Esophagus muscularis mucosa (tissue), 4 donors: ENCODE measurements around the gene ANP32E. TPM values are rescaled to one million over a fixed set of nuclear protein-coding genes. Genes with fewer than 3 reads are reported as not detected.
"Not testable (repeated sequence)": the region's sequence is repeated elsewhere in the genome, so short reads cannot be mapped to it uniquely, and the experiment has no call there.

Experiments
- DNase-seq: peaks from one replicate; pipeline ENCODE4 v3.0.0-alpha.2; 2017; ENCODE audit errors: extremely low spot score
- H3K27ac ChIP-seq, 4 donors: fragments of 200-600 bp; sonication (generic); replicated peaks in 1 of 4; 1 replicate in 3 of 4; 2 replicates in 1 of 4; pipeline ENCODE4 v1.5.1; 2016 to 2019; ENCODE audit warnings: mild to moderate bottlenecking in 1 of 4
- H3K27me3 ChIP-seq, 4 donors: fragments of 200-600 bp; sonication (generic); one replicate each; pipeline versions ENCODE4 v1.5.1 to v1.6.0; 2016 to 2019
- H3K36me3 ChIP-seq, 4 donors: fragments of 200-600 bp; sonication (generic); one replicate each; pipeline ENCODE4 v1.5.1; 2016 to 2019
- H3K4me1 ChIP-seq, 4 donors: fragments of 200-600 bp; sonication (generic); one replicate each; pipeline ENCODE4 v1.5.1; 2016 to 2019
- H3K4me3 ChIP-seq, 4 donors: fragments of 200-600 bp; sonication (generic); 1 replicate in 2 of 4; 2 replicates in 2 of 4; pipeline ENCODE4 v1.5.1; 2016 to 2019; ENCODE audit warnings: mild to moderate bottlenecking in 4 of 4, moderate library complexity in 1 of 4
- H3K9me3 ChIP-seq, 4 donors: fragments of 200-600 bp; sonication (generic); 1 replicate in 3 of 4; 2 replicates in 1 of 4; pipeline ENCODE4 v1.5.1; 2016 to 2019
- CTCF ChIP-seq, 3 experiments: fragments of 200-600 bp in 2 of 3; fragments of 450-650 bp in 1 of 3; sonication (generic) in 2 of 3; IDR thresholded peaks; one replicate each; pipeline ENCODE4 v1.5.1; 2017 to 2019; ENCODE audit warnings: antibody characterized with exemption in 3 of 3, mild to moderate bottlenecking in 2 of 3, moderate library complexity in 1 of 3
- EP300 ChIP-seq: sonication (generic); formaldehyde crosslinking; IDR thresholded peaks from one replicate; pipeline ENCODE4 v1.6.1; 2017; ENCODE audit warnings: antibody characterized with exemption
- POLR2A ChIP-seq: fragments of 450-650 bp; IDR thresholded peaks from one replicate; pipeline ENCODE4 v1.6.1; 2017; ENCODE audit warnings: antibody characterized with exemption, moderate library complexity, mild to moderate bottlenecking, low read depth
- POLR2AphosphoS5 ChIP-seq, 2 donors: sonication (generic); formaldehyde crosslinking; IDR thresholded peaks; one replicate each; pipeline ENCODE4 v1.6.1; 2017; ENCODE audit warnings: antibody characterized with exemption in 2 of 2
- WGBS: methylation state at CpG from one replicate; pipeline ENCODE4 v1.1.5; 2018; 5-methylcytosine and 5-hydroxymethylcytosine counted together
- intact Hi-C: fragments of 100-400 bp; cut with DNase I; formaldehyde crosslinking; loops from one replicate; pipeline ENCODE4 v1.15.1; 2023
- total RNA-seq, 4 donors: library from RNA; depleted of rRNA; stranded (reverse); fragments of >200 nt; gene quantifications; one replicate each; pipeline versions ENCODE4 v1.1.0 to v1.2.1, GENCODE V29; 2016

The ANP32E gene
- total RNA-seq, 4 donors from 2014 or later, result 15.6 to 20.3 (median 18.6) TPM

GRCh38 chr1:150243003-150243402 lies 7.1 kb upstream of the ANP32E start:
- intact Hi-C loops, result no loop called here
- H3K9me3 ChIP-seq, result no peaks in the 10 kb centered on the region
- 88% methylated on average over 3 of the region's 3 CpGs for WGBS

GRCh38 chr1:150237746-150238145 lies 1.8 kb upstream of the ANP32E start:
- Histone ChIP-seq H3K36me3 (no peaks in the 10 kb centered on the region), H3K9me3 (no peaks in the 10 kb centered on the region), H3K27me3 (no peaks in the 10 kb centered on the region), H3K4me3 (no peak overlapping the region), H3K4me1 (peaks cover 4 to 18% (median 16%) of the 10 kb centered on the region in 4 donors), H3K27ac (no peak overlapping the region)
- no peak for TF ChIP-seq EP300
- TF ChIP-seq POLR2AphosphoS5 (IDR thresholded peaks at IDR 0.05), result no peak
- no peak for TF ChIP-seq CTCF (IDR thresholded peaks at IDR 0.05)
- no peak for TF ChIP-seq POLR2A
- WGBS, result 91% methylated on average over 21 of the region's 21 CpGs
- peak; percentile 60 for DNase-seq
- intact Hi-C loops, result loop anchor here (5.0 kb wide), 1 partner anchor 125 kb away; the partner anchor contains the start of gene RPRD2

More at GRCh38 chr1:150243003-150243402, 7.1 kb upstream of the ANP32E start:
- H3K27me3 ChIP-seq, result no peaks in the 10 kb centered on the region
- no peak overlapping the region for H3K27ac ChIP-seq
- no peaks in the 10 kb centered on the region for H3K36me3 ChIP-seq
- TF ChIP-seq POLR2A, result no peak
- no peak for TF ChIP-seq POLR2AphosphoS5 (IDR thresholded peaks at IDR 0.05)
- no peak for TF ChIP-seq EP300
- TF ChIP-seq CTCF (IDR thresholded peaks at IDR 0.05), result no peak
- DNase-seq, result no peak
- H3K4me1 ChIP-seq, result no peaks in the 10 kb centered on the region
- H3K4me3 ChIP-seq, result no peak overlapping the region

- not testable (repeated sequence) for H3K27ac ChIP-seq, DNase-seq, H3K27me3 ChIP-seq, H3K9me3 ChIP-seq, H3K36me3 ChIP-seq
- intact Hi-C loops, result loop anchor here (5.0 kb wide), 1 partner anchor 125 kb away; the partner anchor contains the start of gene RPRD2
- Histone ChIP-seq H3K4me3 (peak overlapping the region in 1 of 4 donors; percentile 84), H3K4me1 (peaks cover 4 to 18% (median 16%) of the 10 kb centered on the region in 4 donors)
- WGBS, result 92% methylated on average over 13 of the region's 13 CpGs
These were observed 1.3 kb upstream of the ANP32E start for GRCh38 chr1:150237176-150237575.

GRCh38 chr1:150236614-150237100 lies 745 bp upstream of the ANP32E start:
- Histone ChIP-seq H3K36me3 (no peaks in the 10 kb centered on the region), H3K27me3 (no peaks in the 10 kb centered on the region), H3K4me3 (peak overlapping the region; percentile 84 to 100 (median 86)), H3K9me3 (no peaks in the 10 kb centered on the region), H3K27ac (peak overlapping the region; percentile 61 to 100 (median 98)), H3K4me1 (peaks cover 4 to 18% (median 16%) of the 10 kb centered on the region in 4 donors)
- intact Hi-C loops, result loop anchor here (5.0 kb wide), 1 partner anchor 126 kb away; the partner anchor contains the start of gene RPRD2
- WGBS, result 30% methylated on average over 10 of the region's 10 CpGs
- TF ChIP-seq EP300, result no peak
- no peak for TF ChIP-seq POLR2A
- no peak for TF ChIP-seq CTCF (IDR thresholded peaks at IDR 0.05)
- TF ChIP-seq POLR2AphosphoS5 (IDR thresholded peaks at IDR 0.05), result no peak
- DNase-seq, result peak; percentile 50

- intact Hi-C loops, result loop anchor here (5.0 kb wide), 1 partner anchor 127 kb away; the partner anchor contains the start of gene RPRD2
- peak overlapping the region; percentile 84 to 100 (median 86) for H3K4me3 ChIP-seq
These were observed 539 bp downstream of the ANP32E start for GRCh38 chr1:150235294-150235851.

More at GRCh38 chr1:150235294-150235851, 539 bp downstream of the ANP32E start:
- peak; percentile 90 for DNase-seq
- H3K4me1 ChIP-seq, result peaks cover 4 to 18% (median 16%) of the 10 kb centered on the region in 4 donors
- WGBS, result 0% methylated on average over 17 of the region's 27 CpGs
- H3K27me3 ChIP-seq, result no peaks in the 10 kb centered on the region
- H3K36me3 ChIP-seq, result peaks cover 0 to 7% (median 0%) of the 10 kb centered on the region in 4 donors
- no peaks in the 10 kb centered on the region for H3K9me3 ChIP-seq
- peak overlapping the region; percentile 96 to 100 (median 99) for H3K27ac ChIP-seq
- TF ChIP-seq CTCF (IDR thresholded peaks at IDR 0.05), result no peak
- TF ChIP-seq POLR2AphosphoS5 (IDR thresholded peaks at IDR 0.05), result no peak
- no peak for TF ChIP-seq POLR2A
- TF ChIP-seq EP300, result no peak
